Activated T-cell treated with anti-CD3 and anti-CD28 coated beads, Interleukin-2, amount 50 U/mL, for 1 hour (primary cell): ENCODE data around the gene TMEM255B.
A peak's percentile ranks its signal among the peaks of the same experiment; 100 is the strongest.

Experiments used
- DNase-seq: peaks from one replicate; pipeline ENCODE4 v3.0.0-alpha.2; 2020

Gene TMEM255B

DNA sequence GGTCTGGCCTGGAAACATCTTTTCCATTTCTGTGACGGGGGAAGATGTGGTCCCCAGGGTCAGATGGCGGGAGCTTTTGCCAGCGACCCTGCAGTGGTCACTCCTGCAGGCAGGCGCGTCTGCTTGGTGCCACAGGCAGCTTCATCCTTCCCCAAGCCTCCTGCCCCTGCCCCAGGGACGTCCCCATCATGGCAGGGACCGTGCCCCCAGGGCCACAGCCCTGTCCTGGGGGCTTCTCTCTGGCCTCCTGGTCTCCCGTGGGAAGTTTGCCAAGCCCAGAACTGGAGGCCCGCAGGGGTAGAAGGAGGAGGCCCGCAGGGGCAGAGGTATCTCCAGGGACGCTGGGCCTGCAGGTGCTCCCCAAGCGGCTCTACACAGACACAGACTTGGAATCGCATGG is 47.5 kb downstream of the TMEM255B start:
- no peak for DNase-seq

DNA sequence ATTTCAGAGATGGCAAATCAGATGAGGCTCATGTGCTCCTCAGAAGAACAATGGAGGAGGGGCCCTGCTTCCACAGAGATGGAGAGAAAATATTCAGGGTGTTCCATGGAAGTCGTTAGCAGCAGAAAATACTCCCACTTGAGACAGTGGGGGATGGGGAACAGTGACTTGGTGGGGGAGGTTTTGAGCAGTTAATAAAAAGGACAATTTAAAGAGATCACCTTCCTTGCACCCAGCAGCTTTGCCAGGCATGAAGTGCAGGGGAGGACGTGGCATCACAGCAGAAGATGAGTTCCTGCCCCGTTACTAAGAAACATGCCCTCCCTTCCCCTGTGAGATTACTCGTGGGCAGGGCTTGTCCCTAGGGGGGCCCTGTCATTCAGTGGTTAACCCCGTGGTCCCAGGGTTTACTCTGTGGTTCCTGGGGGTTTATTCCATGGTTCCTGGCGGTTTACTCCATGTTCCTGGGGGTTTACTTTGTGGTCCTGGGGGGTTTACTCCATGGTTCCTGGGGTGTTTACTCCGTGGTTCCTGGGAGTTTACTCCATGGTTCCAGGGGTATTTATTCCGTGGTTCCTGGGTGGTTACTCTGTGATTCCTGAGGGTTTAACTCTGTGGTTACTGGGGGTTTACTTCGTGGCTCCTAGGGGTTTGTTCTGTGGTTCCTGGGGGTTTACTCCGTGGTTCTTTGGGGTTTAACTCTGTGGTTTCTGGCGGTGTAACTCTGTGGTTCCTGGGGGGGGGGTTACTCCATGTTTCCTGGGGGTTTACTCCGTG is 49.2 kb downstream of the TMEM255B start:
- DNase-seq, result no peak

GRCh38 chr13:113809934-113810333 is 50.9 kb downstream of the TMEM255B start:
- DNase-seq, result no peak

GRCh38 chr13:113810640-113811039 is 51.6 kb downstream of the TMEM255B start:
- no peak for DNase-seq

DNA sequence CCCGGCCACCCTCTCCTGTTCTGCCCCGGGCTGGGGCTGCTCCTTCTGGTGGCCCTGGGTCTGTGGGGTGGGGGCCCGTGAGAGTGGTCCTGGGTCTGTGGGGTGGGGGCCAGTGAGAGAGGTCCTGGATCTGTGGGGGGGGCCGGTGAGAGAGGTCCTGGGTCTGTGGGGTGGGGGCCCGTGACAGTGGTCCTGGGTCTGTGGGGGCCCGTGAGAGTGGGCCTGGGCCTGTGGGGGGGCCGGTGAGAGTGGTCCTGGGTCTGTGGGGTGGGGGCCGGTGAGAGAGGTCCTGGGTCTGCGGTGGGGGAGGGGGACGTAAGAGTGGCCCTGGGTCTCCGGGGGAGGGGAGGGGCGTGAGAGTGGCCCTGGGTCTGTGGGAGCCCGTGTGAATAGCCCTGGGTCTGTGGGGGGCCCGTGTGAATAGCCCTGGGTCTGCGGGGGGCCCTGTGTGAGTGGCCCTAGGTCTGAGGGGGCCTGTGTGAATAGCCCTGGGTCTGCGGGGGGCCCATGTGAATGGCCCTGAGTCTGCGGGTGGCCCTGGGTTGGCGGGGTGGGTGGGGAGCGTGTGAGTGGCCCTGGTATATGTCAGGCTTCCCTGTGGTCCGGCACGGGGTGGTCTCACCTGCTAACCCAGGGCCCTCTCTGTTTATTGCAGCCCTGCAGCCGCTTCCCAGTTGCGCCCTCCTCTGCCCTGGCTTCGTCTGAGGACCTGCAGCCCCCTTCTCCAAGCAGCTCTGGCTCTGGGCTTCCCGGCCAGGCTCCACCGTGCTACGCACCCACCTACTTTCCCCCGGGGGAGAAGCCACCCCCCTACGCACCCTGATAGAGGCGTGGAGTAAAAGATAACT is 52.3 kb downstream of the TMEM255B start:
- no peak for DNase-seq

DNA sequence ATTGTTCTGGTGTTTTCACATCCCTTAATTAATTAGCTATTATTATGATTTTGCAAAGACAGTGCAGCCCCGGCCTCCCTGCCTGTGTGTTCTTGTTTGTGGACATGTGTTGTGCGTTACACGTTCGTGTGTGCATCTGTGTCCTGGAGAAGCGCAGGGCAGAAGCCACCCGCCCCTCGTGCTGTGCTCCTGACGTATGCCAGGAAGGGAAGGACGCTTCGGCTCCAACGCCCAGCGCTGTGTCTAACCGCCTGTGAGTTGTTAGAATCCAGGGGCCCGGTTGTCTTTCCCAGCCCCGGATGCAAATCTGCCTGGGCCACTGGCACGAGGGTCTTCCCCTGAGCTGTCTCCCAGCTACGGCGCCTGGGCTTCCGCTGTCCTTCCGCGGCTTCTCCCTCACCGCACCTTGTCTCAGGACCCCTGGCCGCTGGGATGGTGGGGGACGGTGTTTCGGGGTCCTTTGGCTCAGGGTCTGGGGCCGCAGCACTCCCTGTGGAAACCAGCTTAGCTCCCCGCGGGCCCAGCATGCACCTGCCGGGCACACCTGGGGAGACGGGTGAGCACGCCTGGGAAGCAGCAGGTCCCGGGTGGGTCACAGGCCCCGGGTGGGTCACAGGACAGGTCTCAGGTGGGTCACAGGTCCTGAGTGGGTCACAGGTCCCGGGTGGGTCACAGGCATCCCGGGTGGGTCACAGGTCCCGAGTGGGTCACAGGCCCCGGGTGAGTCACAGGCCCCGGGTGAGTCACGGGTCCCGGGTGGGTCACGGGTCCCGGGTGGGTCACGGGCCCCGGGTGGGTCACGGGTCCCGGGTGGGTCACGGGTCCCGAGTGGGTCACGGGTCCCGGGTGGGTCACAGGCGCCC is 53.4 kb downstream of the TMEM255B start:
- DNase-seq, result no peak

DNA sequence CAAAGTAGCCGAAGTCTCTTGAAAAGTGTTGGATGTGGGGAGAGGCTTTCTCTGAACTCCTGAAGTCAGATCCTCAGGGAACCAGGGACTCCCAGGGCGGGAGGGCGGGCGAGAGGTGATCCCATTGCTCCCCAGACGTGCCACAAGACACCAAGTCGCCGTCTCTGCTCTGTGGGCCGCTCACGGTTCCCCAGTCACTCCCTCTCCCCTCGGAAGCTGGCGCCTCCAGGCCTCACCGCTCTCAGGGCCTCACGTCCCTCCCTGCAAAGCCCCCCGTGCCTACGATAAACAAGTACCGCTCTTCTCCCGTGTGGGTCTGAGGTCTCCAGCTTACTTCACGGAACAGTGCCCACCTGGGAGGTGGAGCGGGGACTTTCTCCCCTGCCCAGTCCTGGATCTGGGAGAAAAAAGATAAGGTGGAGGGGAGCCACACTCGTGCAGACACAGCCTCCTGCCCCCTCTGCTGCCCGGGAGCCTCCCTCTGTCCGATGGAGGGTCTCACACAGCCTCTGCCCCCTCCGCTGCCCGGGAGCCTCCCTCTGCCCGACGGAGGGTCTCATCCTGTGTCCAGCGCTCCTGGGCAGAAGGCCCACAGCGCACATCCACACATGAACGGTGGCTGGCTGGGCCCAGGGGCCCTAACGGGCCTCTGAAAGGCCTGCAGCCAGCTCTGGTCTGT is 54.2 kb downstream of the TMEM255B start:
- DNase-seq, result no peak

- no peak for DNase-seq
Observed at GRCh38 chr13:113813749-113814434, 54.9 kb downstream of the TMEM255B start.

- DNase-seq, result no peak
Observed at GRCh38 chr13:113814435-113814821, 55.4 kb downstream of the TMEM255B start.

GRCh38 chr13:113815151-113816058 is 56.4 kb downstream of the TMEM255B start:
- DNase-seq, result no peak

- DNase-seq, result no peak
Observed at GRCh38 chr13:113816254-113816929, 57.4 kb downstream of the TMEM255B start.

- peak; percentile 85 for DNase-seq
Observed at GRCh38 chr13:113816946-113817859, 58.2 kb downstream of the TMEM255B start.

DNA sequence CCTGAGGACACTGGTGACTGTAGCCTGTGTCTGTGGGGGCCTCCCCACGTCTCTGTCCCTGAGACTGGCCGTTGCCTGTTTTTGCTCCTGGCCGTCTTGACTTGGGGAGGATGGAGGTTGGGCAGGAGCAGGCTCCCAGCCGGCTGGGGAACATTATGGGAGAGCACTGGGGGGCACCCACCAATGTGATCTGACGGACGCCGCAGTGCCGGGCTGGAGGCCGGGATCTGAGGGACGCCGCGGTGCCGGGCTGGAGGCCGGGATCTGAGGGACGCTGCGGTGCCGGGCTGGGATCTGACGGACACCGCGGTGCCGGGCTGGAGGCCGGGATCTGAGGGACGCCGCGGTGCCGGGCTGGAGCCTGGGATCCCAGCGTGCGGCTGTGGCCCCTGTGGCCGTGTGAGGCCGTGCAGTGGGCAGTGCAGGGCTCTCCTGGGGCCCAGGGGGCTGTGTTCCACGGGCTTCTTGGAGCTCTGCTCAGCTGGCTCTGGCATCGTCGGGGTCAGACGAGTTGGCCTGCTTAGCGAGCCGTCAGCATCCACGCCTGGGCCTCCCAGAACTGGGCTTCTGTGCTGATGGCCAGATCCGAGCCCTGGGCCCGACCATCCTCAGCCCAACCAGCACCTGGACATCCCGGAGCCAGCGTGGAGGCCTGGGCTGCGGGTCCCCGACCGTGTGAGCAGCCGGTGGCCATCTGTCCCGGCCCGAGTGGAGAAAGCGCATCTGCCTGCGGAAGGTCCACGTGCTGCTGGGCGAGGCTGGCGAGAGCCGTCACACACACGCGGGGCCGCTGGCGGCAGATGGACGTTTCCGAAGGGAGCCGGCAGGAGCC is 59.0 kb downstream of the TMEM255B start:
- DNase-seq, result no peak

DNA sequence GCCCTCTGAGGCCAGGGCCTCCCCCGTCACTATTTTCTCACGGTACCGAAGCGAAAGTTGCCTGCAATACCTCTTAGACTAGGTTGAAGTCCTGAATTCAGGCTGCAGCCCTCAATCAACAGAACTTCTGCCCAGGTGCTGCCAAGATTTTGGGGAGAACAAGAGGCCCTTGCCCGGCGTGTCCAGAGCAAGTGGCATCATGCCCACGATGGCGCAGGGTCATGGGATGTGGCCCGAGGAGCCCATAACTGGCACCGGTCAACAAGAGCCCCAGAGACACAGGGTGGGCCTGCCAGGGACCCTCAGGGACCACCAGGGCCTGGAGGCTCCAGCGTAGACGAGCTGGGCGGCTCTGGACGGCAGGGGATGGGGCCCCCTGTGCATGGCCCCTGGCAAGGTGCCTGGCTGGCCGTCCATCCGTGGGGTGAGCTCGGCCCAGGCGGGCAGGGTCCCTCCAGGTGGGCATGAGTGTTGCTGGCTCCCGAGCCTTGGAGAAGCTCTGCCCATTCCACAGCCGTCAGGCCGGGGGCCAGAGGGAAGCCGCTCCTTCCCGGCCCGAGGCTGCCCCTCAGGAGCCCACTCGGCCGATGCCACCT is 59.8 kb downstream of the TMEM255B start:
- no peak for DNase-seq

DNA sequence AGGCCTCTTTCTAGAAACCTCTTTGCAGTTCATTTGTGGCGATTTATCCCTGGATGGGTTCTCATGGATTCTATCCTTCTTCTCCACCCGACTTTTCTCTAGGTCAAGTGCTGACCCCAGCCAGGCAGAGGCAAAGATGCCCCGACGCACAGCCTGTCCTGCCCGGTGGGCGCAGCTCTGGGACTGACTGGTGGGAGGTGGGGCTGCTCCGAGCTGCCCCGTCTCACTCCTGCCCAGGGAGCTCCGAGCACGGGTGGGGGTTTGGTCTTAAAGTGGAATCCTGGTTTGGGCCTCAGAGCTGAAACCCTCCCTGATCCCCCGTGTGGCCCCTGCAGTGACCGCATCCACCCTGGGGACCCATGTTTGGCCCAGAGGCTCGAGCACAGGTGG is 60.3 kb downstream of the TMEM255B start:
- no peak for DNase-seq

GRCh38 chr13:113819731-113820715 is 61.0 kb downstream of the TMEM255B start:
- no peak for DNase-seq
